ENCODE results near the gene STMN3. TPM values are rescaled to one million over a fixed set of nuclear protein-coding genes. Genes with fewer than 3 reads are reported as not detected.

Gene STMN3
- total and polyA plus RNA-seq, 7 donors = 1.8 to 25.2 (median 19.9) TPM

- H3K4me1 ChIP-seq = peaks cover 0 to 21% (median 10%) of the 10 kb centered on the region in 4 donors
- no peaks in the 10 kb centered on the region for H3K27me3 ChIP-seq
- H3K36me3 ChIP-seq = peaks cover 0 to 15% (median 8%) of the 10 kb centered on the region in 4 donors
- intact Hi-C loops (cut with DNase I) = no loop called here
- no peak overlapping the region for H3K27ac ChIP-seq
- H3K9me3 ChIP-seq = no peaks in the 10 kb centered on the region
- H3K4me3 ChIP-seq = no peak overlapping the region
- no peak for TF ChIP-seq POLR2AphosphoS5 (IDR thresholded peaks at IDR 0.05)
- TF ChIP-seq EP300 (IDR thresholded peaks at IDR 0.05) = no peak
- no peak for TF ChIP-seq CTCF (IDR thresholded peaks at IDR 0.05)
- no peak for TF ChIP-seq POLR2A (IDR thresholded peaks at IDR 0.05)
- WGBS, 2 donors = 93 to 98% methylated on average over 14 of the region's 14 CpGs
- DNase-seq = no peak
These were observed 30.5 kb downstream of the STMN3 start for GRCh38 chr20:63622732-63623131.

- no peak overlapping the region for H3K4me3 ChIP-seq
- H3K9me3 ChIP-seq = no peaks in the 10 kb centered on the region
- TF ChIP-seq EP300 (IDR thresholded peaks at IDR 0.05) (no peak), CTCF (IDR thresholded peaks at IDR 0.05) (no peak), POLR2AphosphoS5 (IDR thresholded peaks at IDR 0.05) (no peak), POLR2A (IDR thresholded peaks at IDR 0.05) (no peak)
- no peak overlapping the region for H3K27ac ChIP-seq
- intact Hi-C loops (cut with DNase I) = no loop called here
- no peak for DNase-seq
- H3K27me3 ChIP-seq = no peaks in the 10 kb centered on the region
- 95 to 97% methylated on average over 4 of the region's 4 CpGs for WGBS, 2 donors
- H3K36me3 ChIP-seq = peaks cover 0 to 21% (median 13%) of the 10 kb centered on the region in 4 donors
- peaks cover 0 to 14% (median 7%) of the 10 kb centered on the region in 4 donors for H3K4me1 ChIP-seq
These were observed 31.1 kb downstream of the STMN3 start for GRCh38 chr20:63622096-63622495.

GRCh38 chr20:63620991-63621390 is 32.2 kb downstream of the STMN3 start:
- intact Hi-C loops (cut with DNase I) = no loop called here
- peaks cover 0 to 11% (median 6%) of the 10 kb centered on the region in 4 donors for H3K4me1 ChIP-seq
- TF ChIP-seq EP300 (IDR thresholded peaks at IDR 0.05) = no peak
- TF ChIP-seq POLR2AphosphoS5 (IDR thresholded peaks at IDR 0.05) = no peak
- no peak for TF ChIP-seq CTCF (IDR thresholded peaks at IDR 0.05)
- TF ChIP-seq POLR2A (IDR thresholded peaks at IDR 0.05) = no peak
- WGBS, 2 donors = 81 to 91% methylated on average over 8 of the region's 8 CpGs
- H3K27me3 ChIP-seq = no peaks in the 10 kb centered on the region
- no peak overlapping the region for H3K4me3 ChIP-seq
- no peaks in the 10 kb centered on the region for H3K9me3 ChIP-seq
- H3K27ac ChIP-seq = no peak overlapping the region
- H3K36me3 ChIP-seq = peaks cover 0 to 32% (median 19%) of the 10 kb centered on the region in 4 donors
- DNase-seq = no peak

GRCh38 chr20:63619505-63619904 is 33.7 kb downstream of the STMN3 start:
- H3K9me3 ChIP-seq = no peaks in the 10 kb centered on the region
- no peak for TF ChIP-seq CTCF (IDR thresholded peaks at IDR 0.05)
- intact Hi-C loops (cut with DNase I) = no loop called here
- no peak overlapping the region for H3K4me3 ChIP-seq
- H3K27ac ChIP-seq = no peak overlapping the region
- 88 to 90% methylated on average over 13 of the region's 13 CpGs for WGBS, 2 donors
- no peak for DNase-seq
- peaks cover 0 to 37% (median 19%) of the 10 kb centered on the region in 4 donors for H3K36me3 ChIP-seq
- no peaks in the 10 kb centered on the region for H3K4me1 ChIP-seq
- H3K27me3 ChIP-seq = no peaks in the 10 kb centered on the region

GRCh38 chr20:63619086-63619485 is 34.1 kb downstream of the STMN3 start:
- Histone ChIP-seq H3K27me3 (no peaks in the 10 kb centered on the region), H3K4me1 (no peaks in the 10 kb centered on the region), H3K27ac (no peak overlapping the region), H3K4me3 (no peak overlapping the region), H3K9me3 (no peaks in the 10 kb centered on the region), H3K36me3 (peaks cover 0 to 37% (median 19%) of the 10 kb centered on the region in 4 donors)
- DNase-seq = no peak
- WGBS, 2 donors = 95 to 97% methylated on average over 16 of the region's 16 CpGs
- TF ChIP-seq POLR2A (IDR thresholded peaks at IDR 0.05) = no peak
- TF ChIP-seq POLR2AphosphoS5 (IDR thresholded peaks at IDR 0.05) = no peak
- TF ChIP-seq CTCF (IDR thresholded peaks at IDR 0.05) = no peak
- no peak for TF ChIP-seq EP300 (IDR thresholded peaks at IDR 0.05)
- intact Hi-C loops (cut with DNase I) = no loop called here

Data from sigmoid colon (tissue), 7 donors.